MM.1S (cell line): Measurements from ENCODE around the gene CNRIP1.

Source experiments
- DNase-seq: peaks from one replicate; pipeline ENCODE4 v3.0.0-alpha.2; 2015
- H2AFZ ChIP-seq: fragments of 300-600 bp; sonication (generic); 2 replicates; pipeline ENCODE4 v1.6.0; 2016; ENCODE audit warnings: antibody characterized with exemption, low read length
- H3F3A ChIP-seq: fragments of 300-600 bp; sonication (generic); 2 replicates; pipeline ENCODE4 v1.6.1; 2016; ENCODE audit warnings: mild to moderate bottlenecking, antibody characterized with exemption, low read length, moderate library complexity, mixed read lengths; ENCODE audit not compliant: insufficient read depth
- H3K27ac ChIP-seq: fragments of 300-600 bp; sonication (generic); 2 replicates; pipeline ENCODE4 v1.5.1; 2016; ENCODE audit warnings: mild to moderate bottlenecking, low read length
- H3K27me3 ChIP-seq: fragments of 300-600 bp; sonication (generic); replicated peaks from 2 replicates; pipeline ENCODE4 v1.6.0; 2016; ENCODE audit warnings: low read length; ENCODE audit not compliant: insufficient read depth
- H3K36me3 ChIP-seq: fragments of 300-600 bp; sonication (generic); replicated peaks from 2 replicates; pipeline ENCODE4 v1.6.1; 2016; ENCODE audit warnings: mild to moderate bottlenecking, low read length, mixed read lengths; ENCODE audit not compliant: insufficient read depth
- H3K4me1 ChIP-seq: fragments of 300-600 bp; sonication (generic); 2 replicates; pipeline ENCODE4 v1.6.1; 2016; ENCODE audit warnings: low read length, mixed read lengths
- H3K4me2 ChIP-seq: fragments of 300-600 bp; sonication (generic); 2 replicates; pipeline ENCODE4 v1.6.0; 2016; ENCODE audit warnings: low read depth, low read length
- H3K4me3 ChIP-seq: fragments of 300-600 bp; sonication (generic); 2 replicates; pipeline ENCODE4 v1.5.1; 2016; ENCODE audit warnings: low read length, mixed read lengths
- H3K79me2 ChIP-seq: fragments of 300-600 bp; sonication (generic); 2 replicates; pipeline ENCODE4 v1.6.1; 2016; ENCODE audit warnings: mixed run types, low read length, mixed read lengths
- H3K9ac ChIP-seq: fragments of 300-600 bp; sonication (generic); 2 replicates; pipeline ENCODE4 v1.6.1; 2016; ENCODE audit warnings: low read length, mixed read lengths
- H3K9me2 ChIP-seq: fragments of 300-600 bp; sonication (generic); replicated peaks from 2 replicates; pipeline ENCODE4 v1.6.1; 2016; ENCODE audit warnings: mild to moderate bottlenecking, low read length, mixed read lengths; ENCODE audit not compliant: insufficient read depth
- H3K9me3 ChIP-seq: fragments of 300-600 bp; sonication (generic); replicated peaks from 2 replicates; pipeline ENCODE4 v1.6.1; 2016; ENCODE audit warnings: mild to moderate bottlenecking, low read length, mixed read lengths; ENCODE audit not compliant: insufficient read depth
- H4K20me1 ChIP-seq: fragments of 300-600 bp; sonication (generic); 2 replicates; pipeline ENCODE4 v1.6.1; 2016; ENCODE audit warnings: mild to moderate bottlenecking, low read length, moderate library complexity, mixed read lengths; ENCODE audit not compliant: insufficient read depth
- CTCF ChIP-seq: fragments of 300-600 bp; sonication (generic); IDR thresholded peaks from 2 replicates; pipeline ENCODE4 v1.5.1; 2016; ENCODE audit warnings: antibody characterized with exemption, low read length, mixed read lengths
- EZH2 ChIP-seq: fragments of 300-600 bp; sonication (generic); optimal IDR thresholded peaks from 2 replicates; pipeline ENCODE3; 2017; ENCODE audit warnings: low read depth, mild to moderate bottlenecking, antibody characterized with exemption, low read length, mixed read lengths
- EZH2phosphoT487 ChIP-seq: fragments of 300-600 bp; sonication (generic); IDR thresholded peaks from 2 replicates; pipeline ENCODE4 v1.6.1; 2018; ENCODE audit warnings: antibody characterized with exemption, low read length

CNRIP1 gene

GRCh38 chr2:68245066-68245465, 74.7 kb downstream of the CNRIP1 start:
- DNase-seq = no peak
- H3K27me3 ChIP-seq = no peaks in the 10 kb centered on the region
- H3K4me2 ChIP-seq = no peak overlapping the region
- H3K9me3 ChIP-seq = no peaks in the 10 kb centered on the region
- no peak overlapping the region for H3K4me3 ChIP-seq
- no peak overlapping the region for H3K9ac ChIP-seq
- H3K9me2 ChIP-seq = no peaks in the 10 kb centered on the region
- H3K27ac ChIP-seq = no peak overlapping the region
- H3K36me3 ChIP-seq = no peaks in the 10 kb centered on the region; the same call in 1 of the 2 replicates
- H2AFZ ChIP-seq = no peak overlapping the region
- H4K20me1 ChIP-seq = peaks cover 93% of the 10 kb centered on the region
- peaks cover 100% of the 10 kb centered on the region for H3K79me2 ChIP-seq
- H3F3A ChIP-seq = peaks cover 2% of the 10 kb centered on the region; the same call in 1 of the 2 replicates
- TF ChIP-seq EZH2phosphoT487 (no peak), CTCF (no peak), EZH2 (no peak)
- peaks cover 5% of the 10 kb centered on the region; the same call in 1 of the 2 replicates for H3K4me1 ChIP-seq

- H3K4me1 ChIP-seq = 0 out of 2 replicates have a peak, but pooled peaks cover 5% of the 10 kb centered on the region
- H3K4me2 ChIP-seq = no peak overlapping the region
- no peak overlapping the region for H3K4me3 ChIP-seq
- H3F3A ChIP-seq = no peaks in the 10 kb centered on the region
- no peak overlapping the region for H3K9ac ChIP-seq
- no peak overlapping the region for H3K27ac ChIP-seq
- no peak for DNase-seq
- no peaks in the 10 kb centered on the region for H3K27me3 ChIP-seq
- H2AFZ ChIP-seq = no peak overlapping the region
- no peak for TF ChIP-seq EZH2phosphoT487
- no peak for TF ChIP-seq CTCF
- TF ChIP-seq EZH2 = no peak
- H4K20me1 ChIP-seq = peaks cover 93% of the 10 kb centered on the region
- H3K9me3 ChIP-seq = no peaks in the 10 kb centered on the region
- no peaks in the 10 kb centered on the region for H3K9me2 ChIP-seq
- no peaks in the 10 kb centered on the region; the same call in 1 of the 2 replicates for H3K36me3 ChIP-seq
- H3K79me2 ChIP-seq = peaks cover 100% of the 10 kb centered on the region
These were observed 75.3 kb downstream of the CNRIP1 start for GRCh38 chr2:68244456-68244855.
